K562 (cell line): ENCODE results near the gene ACAP3. TPM values are rescaled to one million over a fixed set of nuclear protein-coding genes. Genes with fewer than 3 reads are reported as not detected.

Experiments used
- FOXJ2 ChIP-seq: fragments of 200-800 bp; sonication (Bioruptor generic); IDR thresholded peaks from 2 replicates; pipeline ENCODE4 v1.6.1; 2016; ENCODE audit warnings: missing genetic modification characterization, missing compliant biosample characterization
- SAP30 ChIP-seq: fragments of 200-600 bp; sonication (generic); IDR thresholded peaks from 2 replicates; pipeline ENCODE4 v1.6.1; 2012; ENCODE audit warnings: borderline replicate concordance, low read depth, mild to moderate bottlenecking, moderate library complexity, low read length, control low read depth, inconsistent platforms; ENCODE audit not compliant: insufficient read depth, poor library complexity, severe bottlenecking
- SETDB1 ChIP-seq: IDR thresholded peaks from one replicate; pipeline ENCODE4 v1.6.1; 2012; ENCODE audit warnings: low read length, control low read depth, inconsistent platforms
- SIN3A ChIP-seq, 2 experiments: fragments of 150-350 bp in 1 of 2; IDR thresholded peaks; 2 replicates each; pipeline ENCODE4 v1.6.1; 2011 to 2016; ENCODE audit warnings: borderline replicate concordance in 2 of 2, low read depth in 2 of 2, low read length in 2 of 2, mild to moderate bottlenecking in 2 of 2, moderate library complexity in 2 of 2; ENCODE audit not compliant: control insufficient read depth in 1 of 2
- ZNF133 ChIP-seq: fragments of 250-450 bp; sonication (Bioruptor Pico); IDR thresholded peaks from 2 replicates; pipeline ENCODE4 v1.4.0; 2020; ENCODE audit warnings: mild to moderate bottlenecking
- polyA plus RNA-seq, 8 experiments: library from polyadenylated mRNA; depleted of rRNA in 4 of 8; stranded (reverse) in 5 of 8; unstranded in 3 of 8; fragments of >200 nt; fragmentation: Nextera tagmentation in 2 of 8; fragmentation: Illumina TruSeq in 1 of 8; extraction: Ambion mirVana in 2 of 8; extraction: Trizol in 1 of 8; gene quantifications; 2 replicates each; pipeline versions ENCODE4 v1.2.1 to v1.2.3, GENCODE V29; 2011 to 2014; ENCODE audit warnings: inconsistent platforms in 1 of 8, missing spikeins in 1 of 8
- total RNA-seq, 7 experiments: library from RNA; depleted of rRNA in 6 of 7; stranded (reverse); fragments of >200 nt in 6 of 7; fragmentation: Illumina TruSeq in 2 of 7; extraction: Trizol in 2 of 7; gene quantifications; 2 replicates each; pipeline versions ENCODE4 v1.2.1 to v1.2.3, GENCODE V29; 2011 to 2021; ENCODE audit warnings: low replicate concordance in 1 of 7
- TF ChIP-seq, protein P1 (sequence below), 2 experiments: fragments of 450-650 bp; formaldehyde crosslinking in 1 of 2; IDR thresholded peaks; 2 replicates each; pipeline versions ENCODE4 v1.4.0 to v1.6.1; 2014 to 2020; ENCODE audit warnings: mild to moderate bottlenecking in 2 of 2, borderline replicate concordance in 1 of 2, low read depth in 1 of 2
- TF ChIP-seq, protein P2 (sequence below), 2 experiments: IDR thresholded peaks; 2 replicates each; pipeline ENCODE4 v1.6.1; 2011; ENCODE audit warnings: borderline replicate concordance in 1 of 2, control low read depth in 1 of 2, low read depth in 1 of 2, low read length in 1 of 2, mild to moderate bottlenecking in 1 of 2, mixed read lengths in 1 of 2, moderate library complexity in 1 of 2; ENCODE audit not compliant: insufficient read depth in 1 of 2, insufficient read length in 1 of 2, poor library complexity in 1 of 2, severe bottlenecking in 1 of 2; ENCODE audit errors: extremely low read depth in 1 of 2
- TF ChIP-seq, protein P3 (sequence below): fragments of 250-450 bp; sonication (Bioruptor Pico); IDR thresholded peaks from 2 replicates; pipeline ENCODE4 v1.4.0; 2020

ACAP3 gene
- total and polyA plus RNA-seq, 9 of the 15 experiments (the other 6 are each of a cell fraction or from before 2014, with no cell fraction given), result 0.01 to 49.0 (median 12.0) TPM

DNA sequence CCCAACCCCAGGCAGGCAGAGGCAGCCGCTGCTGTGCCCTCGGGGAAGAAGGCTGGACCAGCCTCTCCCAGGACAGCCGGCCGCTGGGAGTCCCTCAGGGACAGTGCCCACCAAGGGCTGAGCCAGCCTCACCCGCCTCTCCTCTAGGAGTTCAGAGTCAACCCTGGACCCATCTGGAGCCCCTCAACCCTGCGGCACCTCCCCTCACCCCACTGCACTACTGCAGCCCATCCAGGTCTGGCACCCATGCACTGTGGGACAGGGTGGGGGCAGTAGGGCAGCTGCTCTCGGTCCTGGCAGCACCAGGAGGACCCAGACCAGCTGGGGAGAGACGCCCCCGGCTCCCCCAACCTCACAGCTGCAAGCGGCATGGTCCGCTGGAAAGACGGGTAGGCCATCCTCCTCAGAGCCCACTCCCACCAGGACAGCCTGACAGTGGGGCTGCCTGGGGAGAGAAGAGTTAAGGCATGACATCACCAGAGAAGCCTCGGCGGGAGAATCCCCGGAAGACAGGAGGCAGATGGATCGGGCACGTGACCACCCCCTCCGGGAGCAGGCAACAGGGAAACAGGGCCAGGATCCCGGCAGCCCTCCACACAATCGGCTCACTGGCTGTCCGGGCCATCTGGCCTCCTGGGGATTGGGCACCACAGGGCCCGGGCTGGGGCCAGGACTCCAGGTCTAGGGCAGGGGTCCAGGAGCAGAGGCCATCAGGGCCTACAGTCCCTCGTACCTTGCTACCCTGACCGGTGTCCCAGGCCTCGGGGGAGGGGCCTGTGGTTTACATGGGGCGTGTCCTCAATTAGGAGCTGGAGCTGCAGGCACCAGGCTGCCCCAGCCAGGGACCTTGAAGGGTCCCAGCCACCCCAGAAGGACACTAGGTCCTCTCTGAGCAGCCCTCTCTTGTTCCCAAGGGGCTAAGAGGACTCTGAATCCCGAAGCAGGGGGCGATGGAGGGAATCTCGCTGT is 3.1 kb downstream of the ACAP3 start (continued):
- TF ChIP-seq, protein P1, sequence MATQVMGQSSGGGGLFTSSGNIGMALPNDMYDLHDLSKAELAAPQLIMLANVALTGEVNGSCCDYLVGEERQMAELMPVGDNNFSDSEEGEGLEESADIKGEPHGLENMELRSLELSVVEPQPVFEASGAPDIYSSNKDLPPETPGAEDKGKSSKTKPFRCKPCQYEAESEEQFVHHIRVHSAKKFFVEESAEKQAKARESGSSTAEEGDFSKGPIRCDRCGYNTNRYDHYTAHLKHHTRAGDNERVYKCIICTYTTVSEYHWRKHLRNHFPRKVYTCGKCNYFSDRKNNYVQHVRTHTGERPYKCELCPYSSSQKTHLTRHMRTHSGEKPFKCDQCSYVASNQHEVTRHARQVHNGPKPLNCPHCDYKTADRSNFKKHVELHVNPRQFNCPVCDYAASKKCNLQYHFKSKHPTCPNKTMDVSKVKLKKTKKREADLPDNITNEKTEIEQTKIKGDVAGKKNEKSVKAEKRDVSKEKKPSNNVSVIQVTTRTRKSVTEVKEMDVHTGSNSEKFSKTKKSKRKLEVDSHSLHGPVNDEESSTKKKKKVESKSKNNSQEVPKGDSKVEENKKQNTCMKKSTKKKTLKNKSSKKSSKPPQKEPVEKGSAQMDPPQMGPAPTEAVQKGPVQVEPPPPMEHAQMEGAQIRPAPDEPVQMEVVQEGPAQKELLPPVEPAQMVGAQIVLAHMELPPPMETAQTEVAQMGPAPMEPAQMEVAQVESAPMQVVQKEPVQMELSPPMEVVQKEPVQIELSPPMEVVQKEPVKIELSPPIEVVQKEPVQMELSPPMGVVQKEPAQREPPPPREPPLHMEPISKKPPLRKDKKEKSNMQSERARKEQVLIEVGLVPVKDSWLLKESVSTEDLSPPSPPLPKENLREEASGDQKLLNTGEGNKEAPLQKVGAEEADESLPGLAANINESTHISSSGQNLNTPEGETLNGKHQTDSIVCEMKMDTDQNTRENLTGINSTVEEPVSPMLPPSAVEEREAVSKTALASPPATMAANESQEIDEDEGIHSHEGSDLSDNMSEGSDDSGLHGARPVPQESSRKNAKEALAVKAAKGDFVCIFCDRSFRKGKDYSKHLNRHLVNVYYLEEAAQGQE (IDR thresholded peaks at IDR 0.05; ENCODE audit: borderline replicate concordance), result peak; percentile 53
- TF ChIP-seq, protein P1 (CRISPR knock-in tag; IDR thresholded peaks at IDR 0.05; ENCODE audit: low read depth), result no peak
- TF ChIP-seq, protein P2, sequence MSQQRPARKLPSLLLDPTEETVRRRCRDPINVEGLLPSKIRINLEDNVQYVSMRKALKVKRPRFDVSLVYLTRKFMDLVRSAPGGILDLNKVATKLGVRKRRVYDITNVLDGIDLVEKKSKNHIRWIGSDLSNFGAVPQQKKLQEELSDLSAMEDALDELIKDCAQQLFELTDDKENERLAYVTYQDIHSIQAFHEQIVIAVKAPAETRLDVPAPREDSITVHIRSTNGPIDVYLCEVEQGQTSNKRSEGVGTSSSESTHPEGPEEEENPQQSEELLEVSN (IDR thresholded peaks at IDR 0.05; ENCODE audit: borderline replicate concordance in 1 of 2, extremely low read depth in 1 of 2, insufficient read depth in 1 of 2, insufficient read length in 1 of 2, low read depth in 1 of 2, low read length in 1 of 2, poor library complexity in 1 of 2, severe bottlenecking in 1 of 2), result peak; percentile 76 to 92
- no peak for TF ChIP-seq SETDB1
- 0 out of 2 replicates have a peak, but pooled peaks have one; percentile 12 for TF ChIP-seq FOXJ2 (tag)
- TF ChIP-seq, protein P3, sequence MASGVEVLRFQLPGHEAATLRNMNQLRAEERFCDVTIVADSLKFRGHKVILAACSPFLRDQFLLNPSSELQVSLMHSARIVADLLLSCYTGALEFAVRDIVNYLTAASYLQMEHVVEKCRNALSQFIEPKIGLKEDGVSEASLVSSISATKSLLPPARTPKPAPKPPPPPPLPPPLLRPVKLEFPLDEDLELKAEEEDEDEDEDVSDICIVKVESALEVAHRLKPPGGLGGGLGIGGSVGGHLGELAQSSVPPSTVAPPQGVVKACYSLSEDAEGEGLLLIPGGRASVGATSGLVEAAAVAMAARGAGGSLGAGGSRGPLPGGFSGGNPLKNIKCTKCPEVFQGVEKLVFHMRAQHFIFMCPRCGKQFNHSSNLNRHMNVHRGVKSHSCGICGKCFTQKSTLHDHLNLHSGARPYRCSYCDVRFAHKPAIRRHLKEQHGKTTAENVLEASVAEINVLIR, result no peak
- TF ChIP-seq SAP30, result no peak
- TF ChIP-seq ZNF133, result peak; percentile 10; the same call in 1 of the 2 replicates
- TF ChIP-seq SIN3A (IDR thresholded peaks at IDR 0.05; ENCODE audit: borderline replicate concordance in 2 of 2, control insufficient read depth in 1 of 2, low read depth in 2 of 2, low read length in 2 of 2), result 0 out of 4 replicates have a peak, but pooled peaks of 1 of the 2 experiments have one; percentile 27
